Measurements from ENCODE around the gene BTN1A1. TPM values are rescaled to one million over a fixed set of nuclear protein-coding genes. Genes with fewer than 3 reads are reported as not detected.

Gene BTN1A1
- total and polyA plus RNA-seq, 9 of the 15 experiments (the other 6 are each of a cell fraction or from before 2014, with no cell fraction given), result 0.01 to 0.15 (median 0.06) TPM; not detected in 4

DNA sequence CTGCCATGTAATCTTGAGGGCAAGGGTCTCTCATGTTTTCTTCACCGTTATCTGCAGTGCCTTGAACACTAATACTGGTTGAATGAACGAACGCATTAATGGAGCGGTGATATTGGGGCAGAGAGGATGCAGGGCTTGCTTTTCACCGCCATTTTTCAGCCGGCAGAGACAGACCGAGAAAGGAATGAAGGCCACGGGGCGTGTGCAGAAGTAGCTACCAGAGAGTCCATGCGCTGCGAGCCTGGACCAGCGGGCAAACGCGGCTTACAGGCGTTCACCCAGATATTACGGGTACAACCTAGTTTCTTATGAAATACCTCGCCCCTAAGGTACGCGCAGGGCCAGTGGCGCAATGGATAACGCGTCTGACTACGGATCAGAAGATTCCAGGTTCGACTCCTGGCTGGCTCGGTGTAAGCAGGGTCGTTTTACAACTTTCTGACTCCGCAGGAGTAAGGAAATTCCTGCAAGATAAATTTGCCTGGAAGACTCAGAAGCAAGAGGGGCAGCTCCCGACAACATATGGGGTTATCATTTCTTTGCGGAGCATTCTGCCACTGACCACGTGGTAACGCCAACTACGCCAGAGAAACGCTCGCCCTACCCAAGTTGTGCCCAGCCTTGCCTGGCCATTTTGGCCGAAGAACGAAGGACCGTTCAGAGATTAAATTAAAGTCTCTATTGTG is 37.2 kb downstream of the BTN1A1 start (continued):
- TF ChIP-seq, protein P1, sequence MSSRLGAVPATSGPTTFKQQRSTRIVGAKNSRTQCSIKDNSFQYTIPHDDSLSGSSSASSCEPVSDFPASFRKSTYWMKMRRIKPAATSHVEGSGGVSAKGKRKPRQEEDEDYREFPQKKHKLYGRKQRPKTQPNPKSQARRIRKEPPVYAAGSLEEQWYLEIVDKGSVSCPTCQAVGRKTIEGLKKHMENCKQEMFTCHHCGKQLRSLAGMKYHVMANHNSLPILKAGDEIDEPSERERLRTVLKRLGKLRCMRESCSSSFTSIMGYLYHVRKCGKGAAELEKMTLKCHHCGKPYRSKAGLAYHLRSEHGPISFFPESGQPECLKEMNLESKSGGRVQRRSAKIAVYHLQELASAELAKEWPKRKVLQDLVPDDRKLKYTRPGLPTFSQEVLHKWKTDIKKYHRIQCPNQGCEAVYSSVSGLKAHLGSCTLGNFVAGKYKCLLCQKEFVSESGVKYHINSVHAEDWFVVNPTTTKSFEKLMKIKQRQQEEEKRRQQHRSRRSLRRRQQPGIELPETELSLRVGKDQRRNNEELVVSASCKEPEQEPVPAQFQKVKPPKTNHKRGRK (tag; IDR thresholded peaks at IDR 0.05), result no peak
- TF ChIP-seq, protein P2, sequence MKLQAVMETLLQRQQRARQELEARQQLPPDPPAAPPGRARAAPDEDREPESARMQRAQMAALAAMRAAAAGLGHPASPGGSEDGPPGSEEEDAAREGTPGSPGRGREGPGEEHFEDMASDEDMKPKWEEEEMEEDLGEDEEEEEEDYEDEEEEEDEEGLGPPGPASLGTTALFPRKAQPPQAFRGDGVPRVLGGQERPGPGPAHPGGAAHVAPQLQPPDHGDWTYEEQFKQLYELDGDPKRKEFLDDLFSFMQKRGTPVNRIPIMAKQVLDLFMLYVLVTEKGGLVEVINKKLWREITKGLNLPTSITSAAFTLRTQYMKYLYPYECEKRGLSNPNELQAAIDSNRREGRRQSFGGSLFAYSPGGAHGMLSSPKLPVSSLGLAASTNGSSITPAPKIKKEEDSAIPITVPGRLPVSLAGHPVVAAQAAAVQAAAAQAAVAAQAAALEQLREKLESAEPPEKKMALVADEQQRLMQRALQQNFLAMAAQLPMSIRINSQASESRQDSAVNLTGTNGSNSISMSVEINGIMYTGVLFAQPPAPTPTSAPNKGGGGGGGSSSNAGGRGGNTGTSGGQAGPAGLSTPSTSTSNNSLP (IDR thresholded peaks at IDR 0.05; ENCODE audit: borderline replicate concordance, low read depth, low read length), result peak; percentile 82; the same call in 1 of the 2 replicates
- TF ChIP-seq FUS (optimal IDR thresholded peaks at IDR 0.05; ENCODE audit: low read depth, low read length) (no peak), ZNF717 (CRISPR knock-in tag; IDR thresholded peaks at IDR 0.05) (no peak), KHSRP (IDR thresholded peaks at IDR 0.05) (0 out of 2 replicates have a peak, but pooled peaks have one; percentile 44), GABPB1 (CRISPR knock-in tag; IDR thresholded peaks at IDR 0.05) (peak; percentile 59; the same call in 1 of the 2 replicates), MCM3 (IDR thresholded peaks at IDR 0.05) (no peak), ARID1B (IDR thresholded peaks at IDR 0.05) (peak; percentile 55; the same call in 1 of the 2 replicates), MED1 (CRISPR knock-in tag; IDR thresholded peaks at IDR 0.05; ENCODE audit: borderline replicate concordance) (no peak), BRD4 (IDR thresholded peaks at IDR 0.05) (peak; percentile 97), ETV1 (tag; conservative IDR thresholded peaks at IDR 0.05; ENCODE audit: low read depth) (0 out of 2 replicates have a peak, but pooled peaks have one; percentile 32), NFIX (CRISPR knock-in tag; IDR thresholded peaks at IDR 0.05; ENCODE audit: low read depth) (no peak), KLF6 (CRISPR knock-in tag; IDR thresholded peaks at IDR 0.05; ENCODE audit: borderline replicate concordance) (no peak), CAMTA2 (CRISPR knock-in tag; conservative IDR thresholded peaks at IDR 0.05) (0 out of 2 replicates have a peak, but pooled peaks have one; percentile 39), ZNF184 (CRISPR knock-in tag; IDR thresholded peaks at IDR 0.05) (no peak), CC2D1A (IDR thresholded peaks at IDR 0.05) (no peak), ZNF561 (CRISPR knock-in tag; conservative IDR thresholded peaks at IDR 0.05) (no peak), CBX8 (IDR thresholded peaks at IDR 0.05; ENCODE audit: borderline replicate concordance, extremely low read depth, low read depth, low read length, poor library complexity, severe bottlenecking) (no peak)
- TF ChIP-seq, protein P3, sequence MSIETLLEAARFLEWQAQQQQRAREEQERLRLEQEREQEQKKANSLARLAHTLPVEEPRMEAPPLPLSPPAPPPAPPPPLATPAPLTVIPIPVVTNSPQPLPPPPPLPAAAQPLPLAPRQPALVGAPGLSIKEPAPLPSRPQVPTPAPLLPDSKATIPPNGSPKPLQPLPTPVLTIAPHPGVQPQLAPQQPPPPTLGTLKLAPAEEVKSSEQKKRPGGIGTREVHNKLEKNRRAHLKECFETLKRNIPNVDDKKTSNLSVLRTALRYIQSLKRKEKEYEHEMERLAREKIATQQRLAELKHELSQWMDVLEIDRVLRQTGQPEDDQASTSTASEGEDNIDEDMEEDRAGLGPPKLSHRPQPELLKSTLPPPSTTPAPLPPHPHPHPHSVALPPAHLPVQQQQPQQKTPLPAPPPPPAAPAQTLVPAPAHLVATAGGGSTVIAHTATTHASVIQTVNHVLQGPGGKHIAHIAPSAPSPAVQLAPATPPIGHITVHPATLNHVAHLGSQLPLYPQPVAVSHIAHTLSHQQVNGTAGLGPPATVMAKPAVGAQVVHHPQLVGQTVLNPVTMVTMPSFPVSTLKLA (conservative IDR thresholded peaks at IDR 0.05), result peak; percentile 94 to 97
- TF ChIP-seq, protein P4, sequence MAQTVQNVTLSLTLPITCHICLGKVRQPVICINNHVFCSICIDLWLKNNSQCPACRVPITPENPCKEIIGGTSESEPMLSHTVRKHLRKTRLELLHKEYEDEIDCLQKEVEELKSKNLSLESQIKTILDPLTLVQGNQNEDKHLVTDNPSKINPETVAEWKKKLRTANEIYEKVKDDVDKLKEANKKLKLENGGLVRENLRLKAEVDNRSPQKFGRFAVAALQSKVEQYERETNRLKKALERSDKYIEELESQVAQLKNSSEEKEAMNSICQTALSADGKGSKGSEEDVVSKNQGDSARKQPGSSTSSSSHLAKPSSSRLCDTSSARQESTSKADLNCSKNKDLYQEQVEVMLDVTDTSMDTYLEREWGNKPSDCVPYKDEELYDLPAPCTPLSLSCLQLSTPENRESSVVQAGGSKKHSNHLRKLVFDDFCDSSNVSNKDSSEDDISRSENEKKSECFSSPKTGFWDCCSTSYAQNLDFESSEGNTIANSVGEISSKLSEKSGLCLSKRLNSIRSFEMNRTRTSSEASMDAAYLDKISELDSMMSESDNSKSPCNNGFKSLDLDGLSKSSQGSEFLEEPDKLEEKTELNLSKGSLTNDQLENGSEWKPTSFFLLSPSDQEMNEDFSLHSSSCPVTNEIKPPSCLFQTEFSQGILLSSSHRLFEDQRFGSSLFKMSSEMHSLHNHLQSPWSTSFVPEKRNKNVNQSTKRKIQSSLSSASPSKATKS (CRISPR knock-in tag; IDR thresholded peaks at IDR 0.05), result no peak
- TF ChIP-seq, protein P5, sequence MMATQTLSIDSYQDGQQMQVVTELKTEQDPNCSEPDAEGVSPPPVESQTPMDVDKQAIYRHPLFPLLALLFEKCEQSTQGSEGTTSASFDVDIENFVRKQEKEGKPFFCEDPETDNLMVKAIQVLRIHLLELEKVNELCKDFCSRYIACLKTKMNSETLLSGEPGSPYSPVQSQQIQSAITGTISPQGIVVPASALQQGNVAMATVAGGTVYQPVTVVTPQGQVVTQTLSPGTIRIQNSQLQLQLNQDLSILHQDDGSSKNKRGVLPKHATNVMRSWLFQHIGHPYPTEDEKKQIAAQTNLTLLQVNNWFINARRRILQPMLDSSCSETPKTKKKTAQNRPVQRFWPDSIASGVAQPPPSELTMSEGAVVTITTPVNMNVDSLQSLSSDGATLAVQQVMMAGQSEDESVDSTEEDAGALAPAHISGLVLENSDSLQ (IDR thresholded peaks at IDR 0.05), result no peak
